HFF-Myc (cell line): ENCODE data around the gene SARNP.

Experiments
- DNase-seq: peaks from one replicate; pipeline ENCODE4 v3.0.0-alpha.2; 2011; ENCODE audit warnings: low read depth; ENCODE audit errors: extremely low read depth
- H3K4me3 ChIP-seq: replicated peaks from 2 replicates; pipeline ENCODE4 v1.5.1; 2011; ENCODE audit warnings: low read depth, mild to moderate bottlenecking, control low read depth, low read length
- CTCF ChIP-seq: IDR thresholded peaks from 2 replicates; pipeline ENCODE4 v1.5.1; 2012; ENCODE audit warnings: mild to moderate bottlenecking, low read depth, low read length, control low read depth; ENCODE audit errors: missing control alignments

SARNP gene

GRCh38 chr12:55744340-55745030, 73.0 kb downstream of the SARNP start:
- DNase-seq: no peak
- no peak for TF ChIP-seq CTCF
- peak overlapping the region; percentile 77 for H3K4me3 ChIP-seq

GRCh38 chr12:55743406-55744339, 73.9 kb downstream of the SARNP start:
- H3K4me3 ChIP-seq: peak overlapping the region; percentile 77
- DNase-seq: no peak
- TF ChIP-seq CTCF: no peak

GRCh38 chr12:55742719-55743405, 74.7 kb downstream of the SARNP start, which contains the start of gene GDF11:
Gene GDF11 (plus strand): TSS chr12:55743122. CDS start chr12:55743317, 195 bp downstream.
- DNase-seq: no peak
- peak within 1 kb of the TSS; percentile 77 for H3K4me3 ChIP-seq
- no peak for TF ChIP-seq CTCF

GRCh38 chr12:55741931-55742680, 75.4 kb downstream of the SARNP start:
- TF ChIP-seq CTCF: no peak
- no peak for DNase-seq
- peak overlapping the region; percentile 38 for H3K4me3 ChIP-seq

- DNase-seq: no peak
- H3K4me3 ChIP-seq: peak overlapping the region; percentile 50; the same call in 1 of the 2 replicates
- TF ChIP-seq CTCF: no peak
These were observed 78.5 kb downstream of the SARNP start for GRCh38 chr12:55739025-55739378.
